ENCODE measurements around the gene CTIF.
"Not testable (repeated sequence)": the region's sequence is repeated elsewhere in the genome, so short reads cannot be mapped to it uniquely, and the experiment has no call there.

The CTIF gene

DNA sequence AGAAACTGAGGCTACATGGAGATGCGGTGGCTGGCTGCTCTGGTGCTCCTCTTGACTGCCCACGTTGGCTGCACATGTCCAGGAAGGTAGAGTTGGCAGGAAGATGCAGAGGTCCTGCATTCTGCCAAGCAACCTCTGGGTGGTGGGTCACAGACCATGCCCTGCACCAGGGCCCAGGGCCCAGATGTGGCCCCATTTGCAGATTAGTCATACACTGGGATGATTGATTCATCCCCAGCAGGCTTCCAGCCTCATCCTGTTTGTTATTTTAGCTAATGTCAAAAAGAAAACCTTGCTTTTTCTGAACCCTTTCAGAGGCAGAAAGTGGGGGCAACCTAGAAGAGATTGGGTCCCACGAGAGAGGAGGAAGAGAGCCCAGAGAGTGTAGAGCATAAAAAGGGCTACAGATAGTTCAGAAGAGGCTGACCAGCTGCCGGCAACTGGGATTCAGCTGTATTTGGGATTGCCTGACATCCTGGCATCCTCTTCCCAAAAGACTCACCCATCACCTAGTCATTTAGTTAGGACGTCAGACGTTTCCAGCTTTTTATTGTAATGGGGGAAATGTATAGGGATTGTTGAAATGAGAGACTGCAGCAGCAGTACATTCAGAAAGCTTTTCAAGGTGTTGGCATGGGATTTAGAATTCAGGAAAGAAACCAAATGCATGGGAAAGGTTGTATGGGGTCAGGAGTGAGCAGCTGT is 101.9 kb downstream of the CTIF start:
- DNase-seq (ENCODE audit: low read depth in 2 of 2, low spot score in 1 of 2), result no peak

DNA sequence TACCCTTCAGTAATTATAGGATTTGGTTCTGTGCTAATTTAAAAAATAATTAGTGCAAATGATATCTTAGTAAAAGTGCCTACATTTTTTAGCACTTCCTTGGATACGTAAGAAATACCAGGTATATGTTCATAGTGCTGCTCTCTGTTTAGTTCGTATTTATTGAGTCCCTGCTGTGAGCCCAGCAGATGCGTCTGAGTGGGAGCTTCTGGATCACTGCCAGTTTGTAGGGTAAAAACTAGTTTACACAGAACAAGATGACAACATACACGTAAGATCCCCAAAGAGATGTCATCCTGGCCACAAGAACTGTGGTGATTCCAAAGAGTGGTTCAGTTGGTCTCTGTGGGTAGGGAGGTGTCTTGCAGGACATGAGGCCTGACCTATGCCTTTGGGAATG is 103.2 kb downstream of the CTIF start:
- DNase-seq (ENCODE audit: low read depth in 2 of 2, low spot score in 1 of 2), result no peak

DNA sequence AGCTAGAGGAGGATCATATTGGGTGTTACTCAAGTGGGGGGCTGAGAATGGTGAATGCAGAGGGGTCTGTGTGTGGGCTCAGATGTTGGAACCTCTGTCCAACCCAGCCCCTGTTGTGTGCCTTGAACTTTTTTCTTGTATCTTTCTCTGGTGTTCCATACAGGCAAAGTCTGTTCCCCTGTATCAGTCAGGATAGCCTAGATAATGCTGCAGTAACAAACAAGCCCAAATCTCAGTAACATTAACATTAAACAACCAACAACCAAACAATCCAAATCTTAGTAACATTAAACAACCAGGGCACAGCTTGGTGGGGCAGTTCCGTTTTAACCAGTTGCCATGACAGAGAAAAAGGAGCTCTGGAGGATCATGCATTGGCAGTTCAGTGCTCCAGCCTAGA is 103.7 kb downstream of the CTIF start:
- DNase-seq (ENCODE audit: low read depth in 2 of 2, low spot score in 1 of 2), result no peak

DNA sequence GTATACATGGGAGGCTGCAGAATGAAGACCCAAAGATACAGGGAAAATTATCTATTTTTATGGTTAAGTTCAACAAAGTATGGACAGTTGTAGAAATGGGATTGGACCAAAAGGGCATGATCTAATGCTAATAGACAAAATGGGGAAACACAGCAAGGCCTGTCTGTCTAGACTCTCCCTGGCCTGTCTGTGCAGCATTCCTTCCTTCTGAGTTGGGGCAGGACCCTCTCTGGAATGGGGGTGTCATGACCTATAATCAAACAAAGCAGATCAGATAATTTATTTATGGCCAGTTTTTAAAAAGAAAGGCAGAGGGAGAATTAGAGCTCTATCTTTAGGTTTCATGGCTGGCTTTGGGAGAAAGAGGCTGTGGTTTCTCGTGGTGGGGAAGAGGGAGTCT is 104.4 kb downstream of the CTIF start:
- no peak for DNase-seq (ENCODE audit: low read depth in 2 of 2, low spot score in 1 of 2)

DNA sequence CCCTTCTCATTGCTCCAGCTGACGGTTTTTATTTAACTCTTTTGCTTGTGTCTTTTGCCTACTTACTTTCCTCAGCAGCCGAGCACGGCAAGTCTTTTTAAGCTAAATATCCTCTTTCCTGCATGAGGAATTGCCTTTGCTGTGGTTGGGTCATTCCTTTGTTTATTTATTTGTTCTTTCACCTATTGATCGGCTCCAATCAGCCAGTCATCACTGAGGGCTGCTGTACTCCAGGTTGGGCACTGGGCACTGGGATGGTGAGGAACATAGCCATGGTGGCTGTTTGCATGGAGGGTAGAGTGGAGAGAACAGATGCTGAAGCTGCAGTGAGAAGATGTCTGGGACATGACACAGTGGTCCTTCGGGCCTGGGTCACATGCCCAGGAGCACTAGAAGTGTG is 105.2 kb downstream of the CTIF start:
- no peak for DNase-seq (ENCODE audit: low read depth in 2 of 2, low spot score in 1 of 2)

DNA sequence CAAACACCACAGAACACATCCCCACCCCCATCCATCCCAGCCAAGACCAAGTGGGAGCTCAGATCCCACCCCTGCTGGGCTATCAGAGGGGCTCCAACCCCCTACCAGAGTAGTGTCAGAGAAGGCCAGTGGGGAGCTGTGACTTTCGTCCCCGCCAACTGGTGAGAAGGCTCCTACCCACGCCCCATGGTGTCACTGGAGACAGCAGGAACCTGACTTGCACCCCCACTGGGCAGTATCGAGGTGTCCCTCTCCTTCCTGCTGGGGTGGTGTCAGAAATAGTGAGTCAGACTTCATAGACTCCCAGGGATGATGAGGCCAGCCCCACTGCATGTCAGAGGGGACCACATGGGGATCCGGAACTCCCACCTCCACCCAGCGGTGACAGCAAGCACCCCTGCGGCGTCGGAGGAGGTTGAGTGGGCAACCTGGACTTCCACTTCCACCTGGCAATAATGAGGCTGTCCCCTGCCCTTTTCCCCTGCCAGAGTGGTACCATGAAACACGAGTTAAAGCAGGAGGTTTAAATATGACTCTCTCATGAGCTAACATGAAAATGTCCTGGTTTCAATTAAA is 106.7 kb downstream of the CTIF start:
- DNase-seq (ENCODE audit: low read depth in 2 of 2, low spot score in 1 of 2), result no peak

DNA sequence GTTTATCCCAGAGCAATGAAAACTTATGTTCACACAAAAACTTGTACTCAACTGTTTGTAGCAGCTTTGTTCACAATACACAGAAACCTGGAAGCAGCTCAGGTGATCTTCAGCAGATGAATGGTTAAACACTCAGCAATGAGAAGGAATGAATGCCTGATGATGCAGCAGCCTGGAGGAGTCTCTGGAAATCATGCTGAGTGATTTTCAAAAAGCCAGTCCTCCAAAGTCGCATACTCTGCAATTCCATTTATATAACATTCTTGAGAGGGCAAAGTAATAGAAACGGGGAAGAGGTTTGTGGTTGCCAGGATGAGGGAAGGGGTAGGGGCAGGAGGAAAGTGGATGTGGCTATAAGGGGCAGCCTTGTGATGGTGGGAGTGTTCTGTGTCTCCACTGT is 108.1 kb downstream of the CTIF start:
- no peak for DNase-seq (ENCODE audit: low read depth in 2 of 2, low spot score in 1 of 2)

DNA sequence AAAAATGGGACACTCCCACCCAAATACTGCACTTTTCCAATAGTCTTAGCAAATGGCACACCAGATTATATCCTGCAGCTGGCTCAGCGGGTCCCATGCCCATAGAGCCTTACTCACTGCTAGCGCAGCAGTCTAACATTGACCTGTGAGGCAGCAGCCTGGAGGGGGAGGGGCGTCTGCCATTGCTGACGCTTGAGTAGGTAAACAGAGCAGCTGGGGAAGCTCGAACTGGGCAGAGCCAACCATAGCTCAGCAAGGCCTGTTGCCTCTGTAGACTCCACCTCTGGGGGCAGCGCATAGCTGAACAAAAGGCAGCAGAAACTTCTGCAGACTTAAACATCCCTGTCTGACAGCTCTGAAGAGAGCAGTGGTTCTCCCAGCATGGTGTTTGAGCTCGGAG is 110.4 kb downstream of the CTIF start:
- no peak for DNase-seq (ENCODE audit: low read depth in 2 of 2, low spot score in 1 of 2)

DNA sequence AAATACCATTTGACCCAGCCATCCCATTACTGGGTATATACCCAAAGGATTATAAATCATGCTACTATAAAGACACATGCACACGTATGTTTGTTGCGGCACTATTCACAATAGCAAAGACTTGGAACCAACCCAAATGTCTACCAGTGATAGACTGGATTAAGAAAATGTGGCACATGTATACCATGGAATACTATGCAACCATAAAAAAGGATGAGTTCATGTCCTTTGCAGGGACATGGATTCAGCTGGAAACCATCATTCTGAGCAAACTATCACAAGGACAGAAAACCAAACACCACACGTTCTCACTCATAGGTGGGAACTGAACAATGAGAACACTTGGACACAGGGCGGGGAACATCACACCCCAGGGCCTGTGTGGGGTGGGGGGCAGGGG is 115.8 kb downstream of the CTIF start:
- not testable (repeated sequence) for DNase-seq (ENCODE audit: low read depth in 2 of 2, low spot score in 1 of 2)

DNA sequence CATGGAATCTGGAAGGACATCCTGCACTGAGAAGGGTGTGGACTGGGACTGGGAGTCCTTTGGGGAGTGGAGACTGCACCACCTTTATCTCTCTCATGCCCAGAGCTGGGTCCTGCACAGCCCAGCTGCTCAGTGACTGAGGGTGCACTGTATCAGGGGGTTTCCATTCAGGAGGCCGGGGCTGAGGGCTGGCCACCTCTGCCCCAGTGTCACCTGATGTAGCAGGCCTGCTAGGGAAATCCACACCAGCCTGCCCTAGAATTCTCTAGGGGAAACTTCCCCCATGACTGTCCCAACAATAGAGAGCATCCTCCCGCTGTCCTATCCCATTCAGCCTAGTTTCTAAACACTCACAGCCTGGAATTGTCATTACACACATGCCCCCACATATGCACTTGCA is 116.7 kb downstream of the CTIF start:
- DNase-seq (ENCODE audit: low read depth in 2 of 2, low spot score in 1 of 2), result no peak

DNA sequence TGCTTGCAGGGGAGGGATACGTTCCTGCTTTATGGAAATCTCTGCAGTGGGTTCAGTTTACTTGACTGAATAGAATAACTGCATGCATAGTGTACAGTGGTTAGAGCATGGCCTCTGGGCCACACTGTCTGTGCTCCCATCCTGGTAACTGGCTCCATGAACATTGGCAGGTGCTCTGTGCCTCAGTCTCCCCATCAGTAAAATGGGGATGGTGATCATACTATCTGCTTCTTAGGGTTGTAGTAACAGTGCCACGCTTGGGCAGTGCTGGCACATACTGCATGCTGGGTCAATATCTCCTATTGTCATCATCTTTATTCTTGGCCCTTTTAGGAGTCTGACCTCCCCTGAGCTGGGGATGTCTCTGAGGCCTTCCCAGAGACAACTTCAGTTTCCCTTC is 117.3 kb downstream of the CTIF start:
- no peak for DNase-seq (ENCODE audit: low read depth in 2 of 2, low spot score in 1 of 2)

DNA sequence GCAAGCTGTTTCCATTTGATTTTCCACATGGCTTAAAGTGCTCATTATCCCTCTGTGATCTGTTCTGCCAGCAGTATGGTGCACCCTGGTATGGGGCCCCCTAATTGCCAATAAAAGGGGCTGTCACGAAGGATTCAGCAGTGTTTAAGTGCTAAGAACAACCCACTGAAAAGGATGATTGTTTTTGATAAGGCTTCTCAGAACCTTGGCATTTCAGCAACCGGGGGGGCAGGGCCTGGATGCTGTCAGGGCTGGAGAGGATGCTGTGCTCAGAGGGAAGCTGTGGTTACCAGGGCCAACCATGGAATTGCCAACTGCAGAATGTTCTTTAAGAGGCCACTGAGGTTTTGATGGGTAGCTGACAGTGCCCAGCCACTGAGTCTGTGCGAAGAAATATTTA is 117.8 kb downstream of the CTIF start:
- DNase-seq (ENCODE audit: low read depth in 2 of 2, low spot score in 1 of 2), result no peak

DNA sequence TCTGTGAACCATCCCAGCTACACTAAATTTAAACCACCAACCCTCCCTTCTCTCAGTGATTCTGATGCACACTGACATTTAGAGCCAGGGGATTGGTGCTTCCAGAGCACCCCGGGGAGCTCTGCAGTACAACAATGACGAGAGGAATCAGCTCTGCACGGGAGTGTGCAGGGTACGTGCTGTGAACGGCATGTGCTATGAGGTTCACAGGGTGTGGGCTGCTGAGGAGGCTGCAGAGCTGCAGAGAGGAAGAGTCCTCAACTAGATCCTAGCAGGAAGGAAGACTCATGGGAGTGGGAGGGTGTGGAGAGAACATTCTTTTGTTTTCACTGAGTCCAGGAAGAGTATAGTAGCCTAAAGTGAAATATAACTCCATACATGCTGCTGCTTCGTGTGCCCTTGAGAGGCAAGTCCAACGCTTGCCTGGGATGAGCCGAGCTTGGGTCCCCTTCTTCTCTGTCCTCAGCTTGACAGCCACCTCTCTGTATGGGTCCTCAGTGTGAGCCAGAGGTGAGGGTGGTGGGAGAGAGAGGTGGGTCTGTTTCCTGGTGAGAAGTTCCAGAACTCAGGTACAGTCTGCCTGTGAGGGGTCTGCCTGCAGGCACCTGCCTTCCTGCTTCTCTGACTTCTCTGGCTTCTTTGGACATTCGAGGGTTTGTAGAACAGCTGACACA is 118.8 kb downstream of the CTIF start:
- no peak for DNase-seq (ENCODE audit: low read depth in 2 of 2, low spot score in 1 of 2)

DNA sequence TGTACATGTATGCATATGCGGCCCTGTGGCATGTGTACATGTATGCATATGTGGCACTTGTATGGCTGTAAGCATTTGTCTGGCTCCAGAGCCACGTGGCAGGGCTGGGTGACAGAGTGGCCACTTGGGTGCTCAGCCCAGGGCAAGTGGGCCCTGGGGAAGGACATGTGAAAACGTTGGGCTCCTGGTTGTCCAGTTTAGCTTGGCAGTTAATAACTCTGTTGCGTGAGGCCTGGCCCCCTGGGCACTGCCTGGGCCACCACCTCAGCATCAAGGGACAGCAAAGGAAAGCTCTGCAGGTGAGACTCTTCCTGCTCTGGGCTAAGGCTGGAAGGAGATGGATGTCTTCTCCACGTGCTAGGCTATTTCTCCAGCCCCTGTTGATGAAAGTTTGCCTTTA is 119.9 kb downstream of the CTIF start:
- DNase-seq (ENCODE audit: low read depth in 2 of 2, low spot score in 1 of 2), result no peak

DNA sequence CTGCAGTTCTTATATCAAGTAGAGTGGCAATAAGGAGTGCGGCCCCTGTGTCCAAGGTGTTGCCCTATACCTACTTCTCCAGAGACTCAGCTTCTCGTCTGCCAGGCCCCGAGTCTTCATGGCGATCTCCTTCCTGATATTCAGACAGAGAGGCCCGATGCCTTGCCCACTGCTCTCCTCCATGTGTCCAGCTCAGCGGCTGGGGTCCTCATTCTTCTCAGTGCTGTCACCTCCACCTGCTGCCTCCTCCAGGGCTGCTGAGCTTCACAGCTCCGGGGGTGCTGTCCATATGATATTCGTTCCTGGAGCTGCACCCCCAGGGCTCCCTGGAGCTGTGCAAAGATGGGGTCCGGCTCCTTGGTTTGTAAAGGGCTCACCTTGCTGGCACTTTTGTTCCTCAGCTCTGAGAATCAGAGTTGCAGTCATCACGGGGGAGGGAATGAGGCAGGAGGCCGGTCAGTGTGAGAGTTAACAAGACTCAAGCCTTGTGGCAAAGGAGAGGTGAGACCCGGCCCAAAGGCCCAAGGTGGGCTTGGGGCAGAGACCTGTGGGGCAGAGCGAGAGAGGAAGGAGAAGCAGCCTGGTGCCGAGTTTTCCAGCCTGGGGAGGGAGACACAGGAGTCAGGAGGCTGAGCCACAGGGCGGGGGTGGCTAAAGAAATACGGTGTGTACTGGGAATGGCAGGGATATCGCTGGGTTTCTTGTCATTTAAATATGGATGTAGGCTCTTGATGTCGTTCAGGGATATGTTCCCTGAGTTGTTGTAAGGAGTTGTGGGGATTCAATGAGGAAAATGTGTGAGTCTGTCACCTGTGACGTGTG is 120.6 kb downstream of the CTIF start:
- DNase-seq (ENCODE audit: low read depth in 2 of 2, low spot score in 1 of 2), result no peak

DNA sequence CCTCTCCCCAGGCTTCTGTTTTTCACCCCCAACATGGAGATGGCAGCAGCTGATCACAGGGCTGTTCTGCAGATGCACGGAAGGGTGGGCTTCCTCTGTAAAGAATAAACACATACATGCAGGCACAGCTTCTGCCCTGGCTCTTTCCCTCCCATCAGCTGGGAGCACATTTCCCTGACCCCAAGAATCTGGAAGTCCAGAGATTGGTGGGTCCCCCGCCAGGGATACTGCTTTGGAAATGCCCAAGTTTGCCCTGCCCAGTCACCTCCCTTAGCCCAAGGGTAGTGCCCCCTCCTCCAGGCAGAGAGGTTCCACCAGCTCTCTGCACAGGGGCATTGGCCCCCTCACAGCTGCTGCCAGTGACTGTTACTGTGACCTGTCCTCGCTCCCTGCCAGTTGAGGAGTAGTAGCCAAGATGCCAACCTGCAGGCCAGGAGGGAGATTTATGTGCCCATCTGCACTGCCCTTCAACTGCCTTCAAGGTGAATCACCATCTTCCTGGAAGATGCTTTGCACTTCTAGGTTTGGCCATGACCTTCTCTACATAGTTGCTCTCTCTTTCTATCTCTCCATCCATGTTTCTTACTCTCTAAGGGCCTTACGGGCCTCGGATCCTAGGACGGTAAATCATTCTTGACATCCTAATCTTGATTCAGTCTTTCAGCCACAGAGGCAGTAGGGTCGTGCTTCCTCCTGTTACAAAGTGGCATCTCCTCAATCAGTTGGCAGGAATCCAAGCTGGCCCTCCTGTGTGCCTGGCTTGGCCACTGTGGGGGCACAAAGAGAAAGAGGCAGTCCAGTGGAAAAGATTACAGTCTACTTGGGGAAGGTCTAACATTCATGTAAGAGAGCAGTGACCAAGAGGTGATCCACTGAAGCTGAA is 121.8 kb downstream of the CTIF start:
- DNase-seq (ENCODE audit: low read depth in 2 of 2, low spot score in 1 of 2), result no peak

DNA sequence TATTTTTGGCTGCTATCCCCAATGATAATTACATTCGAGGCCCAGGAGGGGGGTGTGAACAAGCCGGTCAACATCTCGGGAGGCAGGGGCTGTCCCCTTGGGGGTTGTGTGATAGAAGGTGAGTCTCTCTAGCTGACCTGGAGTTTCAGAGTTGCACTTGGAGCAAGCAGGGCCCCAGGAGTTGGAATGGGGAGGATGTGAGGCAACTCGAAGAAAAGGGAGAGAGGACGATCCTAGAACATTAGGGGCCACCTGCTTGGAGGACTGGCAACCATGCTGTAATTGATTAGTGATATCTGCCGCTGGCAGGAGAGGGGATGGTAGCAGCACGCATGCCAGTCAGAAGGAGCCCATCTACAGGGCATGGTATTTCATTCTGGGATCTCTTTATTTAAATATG is 122.6 kb downstream of the CTIF start:
- DNase-seq (ENCODE audit: low read depth in 2 of 2, low spot score in 1 of 2), result no peak

DNA sequence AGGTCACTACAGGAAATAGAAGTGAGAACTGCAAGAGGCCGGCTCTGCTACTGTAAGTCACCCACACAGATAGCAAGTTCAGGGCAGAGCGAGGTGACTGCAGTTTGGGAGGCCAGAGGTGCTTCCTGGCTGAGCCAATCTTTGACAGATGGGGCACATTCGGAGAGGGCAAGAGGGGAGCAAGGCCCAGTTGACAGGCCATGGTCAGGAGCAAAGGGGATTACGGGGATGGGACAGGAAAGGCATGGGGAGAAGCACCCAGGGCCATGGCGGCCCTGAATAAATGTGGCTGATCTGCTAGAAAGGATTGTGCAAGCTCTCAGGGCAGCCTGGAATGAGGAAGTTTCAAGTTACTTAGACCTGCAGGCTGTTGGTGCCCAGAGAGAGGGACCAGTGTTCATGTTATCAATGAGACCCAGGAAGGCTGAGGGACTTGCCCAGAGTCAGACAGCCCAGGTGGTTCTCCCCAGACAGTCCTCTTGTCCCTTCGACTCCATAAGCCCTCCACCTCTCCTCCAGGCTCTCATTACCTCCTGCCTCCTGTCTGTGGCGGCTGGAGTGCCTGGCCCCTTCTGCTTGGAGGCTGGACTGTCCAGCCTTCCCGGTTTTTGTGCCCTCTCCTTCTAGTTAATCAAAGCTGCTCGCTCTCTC is 123.3 kb downstream of the CTIF start:
- DNase-seq (ENCODE audit: low read depth in 2 of 2, low spot score in 1 of 2), result no peak

DNA sequence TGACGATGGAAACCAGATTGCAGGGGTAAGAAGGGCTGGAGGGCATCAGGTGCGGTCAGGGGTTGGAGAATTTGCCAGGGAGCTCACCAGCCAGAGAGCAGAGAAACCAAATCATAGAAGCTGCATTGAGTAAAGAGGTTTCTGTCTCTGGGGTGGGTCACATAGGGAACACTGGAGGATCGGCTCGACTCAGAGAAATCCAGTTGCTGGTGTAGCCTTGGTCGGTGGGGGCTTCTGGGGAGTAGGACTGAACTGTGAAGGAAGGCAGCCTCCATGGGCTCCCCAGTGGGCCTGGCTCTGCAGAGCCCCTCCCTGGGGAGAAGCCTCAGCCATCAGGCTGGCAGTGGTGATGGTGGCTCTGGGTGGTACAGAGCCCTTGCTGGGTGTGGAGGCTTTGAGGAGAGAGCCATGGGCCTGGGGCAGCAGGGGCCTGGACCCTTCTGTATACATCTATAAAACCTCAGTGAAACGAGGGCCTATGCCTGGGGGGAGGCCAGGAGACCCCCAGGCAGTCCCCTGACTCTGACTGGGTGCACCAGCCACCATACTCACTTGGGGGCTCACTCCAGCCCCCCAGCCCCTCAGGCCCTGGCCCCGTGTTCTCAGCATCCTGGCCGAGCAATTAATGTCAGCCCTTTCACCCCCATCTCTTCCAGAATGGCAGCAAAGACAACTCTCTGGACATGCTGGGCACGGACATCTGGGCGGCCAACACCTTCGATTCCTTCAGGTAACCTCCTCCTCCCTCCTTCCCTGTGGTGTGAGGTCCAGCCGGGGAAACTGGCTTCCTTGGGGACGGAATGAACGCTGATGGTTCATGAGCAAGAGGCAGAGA is 124.5 kb downstream of the CTIF start:
- DNase-seq (ENCODE audit: low read depth in 2 of 2, low spot score in 1 of 2), result no peak
